ENCODE measurements around the gene ZNF407.

Gene ZNF407

GRCh38 chr18:74906184-74906583 is 308.5 kb downstream of the ZNF407 start:
- TF ChIP-seq CTCF (IDR thresholded peaks at IDR 0.05; ENCODE audit: control insufficient read depth, insufficient read depth, low read depth, low read length, missing control alignments): no peak
- DNase-seq (ENCODE audit: low read depth): no peak
- no peak overlapping the region for H3K4me3 ChIP-seq (ENCODE audit: control insufficient read depth, low read depth, low read length)

GRCh38 chr18:74914052-74914591 is 316.5 kb downstream of the ZNF407 start:
- TF ChIP-seq CTCF (IDR thresholded peaks at IDR 0.05; ENCODE audit: control insufficient read depth, insufficient read depth, low read depth, low read length, missing control alignments): no peak
- H3K4me3 ChIP-seq (ENCODE audit: control insufficient read depth, low read depth, low read length): no peak overlapping the region
- no peak for DNase-seq (ENCODE audit: low read depth)

GRCh38 chr18:74914648-74915047 is 317.0 kb downstream of the ZNF407 start:
- no peak for TF ChIP-seq CTCF (IDR thresholded peaks at IDR 0.05; ENCODE audit: control insufficient read depth, insufficient read depth, low read depth, low read length, missing control alignments)
- no peak for DNase-seq (ENCODE audit: low read depth)
- no peak overlapping the region for H3K4me3 ChIP-seq (ENCODE audit: control insufficient read depth, low read depth, low read length)

- DNase-seq (ENCODE audit: low read depth): no peak
- H3K4me3 ChIP-seq (ENCODE audit: control insufficient read depth, low read depth, low read length): no peak overlapping the region
- TF ChIP-seq CTCF (IDR thresholded peaks at IDR 0.05; ENCODE audit: control insufficient read depth, insufficient read depth, low read depth, low read length, missing control alignments): no peak
Measured at GRCh38 chr18:74916773-74917393, 319.2 kb downstream of the ZNF407 start.

GRCh38 chr18:74918276-74918790 is 320.7 kb downstream of the ZNF407 start:
- no peak for TF ChIP-seq CTCF (IDR thresholded peaks at IDR 0.05; ENCODE audit: control insufficient read depth, insufficient read depth, low read depth, low read length, missing control alignments)
- no peak for DNase-seq (ENCODE audit: low read depth)
- no peak overlapping the region for H3K4me3 ChIP-seq (ENCODE audit: control insufficient read depth, low read depth, low read length)

- no peak for TF ChIP-seq CTCF (IDR thresholded peaks at IDR 0.05; ENCODE audit: control insufficient read depth, insufficient read depth, low read depth, low read length, missing control alignments)
- H3K4me3 ChIP-seq (ENCODE audit: control insufficient read depth, low read depth, low read length): no peak overlapping the region
- DNase-seq (ENCODE audit: low read depth): no peak
Measured at GRCh38 chr18:74921057-74921820, 323.6 kb downstream of the ZNF407 start.
